ENCODE results near the gene RSPRY1.

GRCh38 chr16:57225978-57226377, 39.8 kb downstream of the RSPRY1 start:
- TF ChIP-seq POLR2A (IDR thresholded peaks at IDR 0.05; ENCODE audit: borderline replicate concordance, extremely low read depth, insufficient read depth, insufficient read length): no peak
- no peak for TF ChIP-seq CTCF (IDR thresholded peaks at IDR 0.05 in 2 of 3, conservative IDR thresholded peaks at IDR 0.05 in 1 of 3; ENCODE audit: borderline replicate concordance in 1 of 3, insufficient read depth in 1 of 3, low read depth in 2 of 3, low read length in 2 of 3)
- TF ChIP-seq SIN3A (IDR thresholded peaks at IDR 0.05; ENCODE audit: low read depth): no peak
- TF ChIP-seq SP1 (IDR thresholded peaks at IDR 0.05; ENCODE audit: low read depth): no peak
- TF ChIP-seq EZH2 (IDR thresholded peaks at IDR 0.05): no peak
- no peak for TF ChIP-seq JUND (IDR thresholded peaks at IDR 0.05)

Measured in HCT116 (cell line).